Hepatocyte (in vitro differentiated cells): ENCODE measurements around the gene POSTN. TPM values are rescaled to one million over a fixed set of nuclear protein-coding genes. Genes with fewer than 3 reads are reported as not detected.

ENCODE experiments used
- DNase-seq: peaks from one replicate; pipeline ENCODE4 v3.0.0-alpha.2; 2016; ENCODE audit warnings: low spot score
- H2AFZ ChIP-seq: fragments of 200-600 bp; sonication (generic); 2 replicates; pipeline ENCODE4 v1.6.0; 2016; ENCODE audit warnings: antibody characterized with exemption, mild to moderate bottlenecking
- H3K27ac ChIP-seq: fragments of 200-600 bp; sonication (generic); 2 replicates; pipeline ENCODE4 v1.5.1; 2016; ENCODE audit warnings: mild to moderate bottlenecking
- H3K27me3 ChIP-seq: fragments of 200-600 bp; sonication (generic); 2 replicates; pipeline ENCODE4 v1.6.1; 2016
- H3K36me3 ChIP-seq: fragments of 200-600 bp; sonication (generic); replicated peaks from 2 replicates; pipeline ENCODE4 v1.5.1; 2016; ENCODE audit warnings: low read depth; ENCODE audit not compliant: insufficient read depth
- H3K4me1 ChIP-seq: fragments of 200-600 bp; sonication (generic); 2 replicates; pipeline ENCODE4 v1.5.1; 2016; ENCODE audit warnings: mild to moderate bottlenecking, moderate library complexity; ENCODE audit not compliant: insufficient read depth
- H3K4me2 ChIP-seq: fragments of 200-600 bp; sonication (generic); 2 replicates; pipeline ENCODE4 v1.6.0; 2016
- H3K4me3 ChIP-seq: fragments of 200-600 bp; sonication (generic); 2 replicates; pipeline ENCODE4 v1.5.1; 2016; ENCODE audit warnings: mild to moderate bottlenecking
- H3K79me2 ChIP-seq: fragments of 200-600 bp; sonication (generic); 2 replicates; pipeline ENCODE4 v1.6.0; 2017; ENCODE audit warnings: mild to moderate bottlenecking
- H3K9me2 ChIP-seq: fragments of 200-600 bp; sonication (generic); replicated peaks from 2 replicates; pipeline ENCODE4 v1.6.0; 2017; ENCODE audit warnings: mild to moderate bottlenecking; ENCODE audit not compliant: insufficient read depth
- H3K9me3 ChIP-seq: fragments of 200-600 bp; sonication (generic); 2 replicates; pipeline ENCODE4 v1.5.1; 2016; ENCODE audit warnings: low read depth, mild to moderate bottlenecking
- H4K20me1 ChIP-seq: fragments of 200-600 bp; sonication (generic); 2 replicates; pipeline ENCODE4 v1.6.0; 2016; ENCODE audit warnings: mild to moderate bottlenecking; ENCODE audit not compliant: insufficient read depth, poor library complexity, severe bottlenecking
- EZH2 ChIP-seq: fragments of 200-600 bp; sonication (generic); IDR thresholded peaks from 2 replicates; pipeline ENCODE4 v1.6.1; 2016; ENCODE audit warnings: antibody characterized with exemption, mild to moderate bottlenecking, borderline replicate concordance
- EZH2phosphoT487 ChIP-seq: fragments of 200-600 bp; sonication (generic); IDR thresholded peaks from one replicate; pipeline ENCODE4 v1.6.1; 2018; ENCODE audit warnings: antibody characterized with exemption, mild to moderate bottlenecking, low read depth, moderate library complexity; ENCODE audit not compliant: unreplicated experiment, severe bottlenecking
- WGBS: methylation state at CpG from one replicate; pipeline ENCODE4 v1.1.6; 2016; ENCODE audit warnings: low lambda C conversion rate; ENCODE audit errors: missing lambda C conversion rate; 5-methylcytosine and 5-hydroxymethylcytosine counted together
- polyA plus RNA-seq: library from polyadenylated mRNA; unstranded; fragments of >200 nt; fragmentation: Nextera tagmentation; extraction: Ambion mirVana; gene quantifications from 2 replicates; pipeline ENCODE4 v1.2.1, GENCODE V29; 2016
- total RNA-seq: library from RNA; depleted of rRNA; stranded (reverse); fragments of >200 nt; gene quantifications from 2 replicates; pipeline ENCODE4 v1.2.3, GENCODE V29; 2014
- TF ChIP-seq, protein P1 (sequence below): fragments of 200-600 bp; sonication (generic); IDR thresholded peaks from 2 replicates; pipeline ENCODE4 v1.5.1; 2016; ENCODE audit warnings: antibody characterized with exemption, mild to moderate bottlenecking; ENCODE audit not compliant: poor library complexity

POSTN gene
- total and polyA plus RNA-seq, 2 experiments from 2014 or later: 179 to 233 TPM

DNA sequence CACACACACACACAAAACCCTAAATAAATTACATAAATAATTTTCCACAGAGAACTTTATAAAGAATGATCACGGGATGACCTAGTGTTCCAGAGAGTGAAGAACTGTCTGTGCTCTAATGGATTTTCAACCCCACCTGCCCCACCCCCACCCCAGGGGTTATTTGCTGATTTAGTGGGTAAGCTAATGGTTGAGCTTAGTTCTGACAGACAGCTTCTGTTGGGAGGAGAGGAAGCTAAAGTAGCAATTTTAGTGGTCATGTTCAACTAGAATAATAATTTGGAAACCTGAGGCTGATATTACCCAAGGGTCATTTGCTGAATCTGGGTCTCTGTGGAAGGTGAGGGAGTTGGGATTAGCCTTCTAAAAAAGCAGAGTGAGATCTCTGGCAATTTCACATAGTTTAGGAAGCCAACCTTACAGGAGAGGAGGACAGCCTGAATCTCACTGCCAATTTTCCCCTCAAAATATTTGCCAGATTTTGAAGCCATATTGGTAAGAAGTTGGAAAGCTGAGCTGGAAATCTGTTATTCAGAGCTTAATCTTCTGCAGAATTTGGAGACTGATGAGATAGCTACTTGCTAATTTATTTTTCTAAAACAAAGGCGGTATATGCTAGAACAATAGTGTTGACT is 68.7 kb downstream of the POSTN start:
- no peaks in the 10 kb centered on the region for H4K20me1 ChIP-seq
- TF ChIP-seq EZH2phosphoT487 (no peak), EZH2 (no peak)
- TF ChIP-seq, protein P1, sequence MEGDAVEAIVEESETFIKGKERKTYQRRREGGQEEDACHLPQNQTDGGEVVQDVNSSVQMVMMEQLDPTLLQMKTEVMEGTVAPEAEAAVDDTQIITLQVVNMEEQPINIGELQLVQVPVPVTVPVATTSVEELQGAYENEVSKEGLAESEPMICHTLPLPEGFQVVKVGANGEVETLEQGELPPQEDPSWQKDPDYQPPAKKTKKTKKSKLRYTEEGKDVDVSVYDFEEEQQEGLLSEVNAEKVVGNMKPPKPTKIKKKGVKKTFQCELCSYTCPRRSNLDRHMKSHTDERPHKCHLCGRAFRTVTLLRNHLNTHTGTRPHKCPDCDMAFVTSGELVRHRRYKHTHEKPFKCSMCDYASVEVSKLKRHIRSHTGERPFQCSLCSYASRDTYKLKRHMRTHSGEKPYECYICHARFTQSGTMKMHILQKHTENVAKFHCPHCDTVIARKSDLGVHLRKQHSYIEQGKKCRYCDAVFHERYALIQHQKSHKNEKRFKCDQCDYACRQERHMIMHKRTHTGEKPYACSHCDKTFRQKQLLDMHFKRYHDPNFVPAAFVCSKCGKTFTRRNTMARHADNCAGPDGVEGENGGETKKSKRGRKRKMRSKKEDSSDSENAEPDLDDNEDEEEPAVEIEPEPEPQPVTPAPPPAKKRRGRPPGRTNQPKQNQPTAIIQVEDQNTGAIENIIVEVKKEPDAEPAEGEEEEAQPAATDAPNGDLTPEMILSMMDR: no peak
- no peak overlapping the region for H3K4me2 ChIP-seq
- H2AFZ ChIP-seq: no peak overlapping the region
- H3K4me1 ChIP-seq: no peaks in the 10 kb centered on the region
- no peak overlapping the region for H3K27ac ChIP-seq
- H3K27me3 ChIP-seq: no peaks in the 10 kb centered on the region
- DNase-seq: no peak
- no peak overlapping the region for H3K4me3 ChIP-seq
- no peaks in the 10 kb centered on the region for H3K9me2 ChIP-seq
- H3K36me3 ChIP-seq: no peaks in the 10 kb centered on the region
- no peaks in the 10 kb centered on the region for H3K79me2 ChIP-seq
- WGBS: 71% methylated on average over 2 of the region's 2 CpGs
- no peaks in the 10 kb centered on the region for H3K9me3 ChIP-seq

DNA sequence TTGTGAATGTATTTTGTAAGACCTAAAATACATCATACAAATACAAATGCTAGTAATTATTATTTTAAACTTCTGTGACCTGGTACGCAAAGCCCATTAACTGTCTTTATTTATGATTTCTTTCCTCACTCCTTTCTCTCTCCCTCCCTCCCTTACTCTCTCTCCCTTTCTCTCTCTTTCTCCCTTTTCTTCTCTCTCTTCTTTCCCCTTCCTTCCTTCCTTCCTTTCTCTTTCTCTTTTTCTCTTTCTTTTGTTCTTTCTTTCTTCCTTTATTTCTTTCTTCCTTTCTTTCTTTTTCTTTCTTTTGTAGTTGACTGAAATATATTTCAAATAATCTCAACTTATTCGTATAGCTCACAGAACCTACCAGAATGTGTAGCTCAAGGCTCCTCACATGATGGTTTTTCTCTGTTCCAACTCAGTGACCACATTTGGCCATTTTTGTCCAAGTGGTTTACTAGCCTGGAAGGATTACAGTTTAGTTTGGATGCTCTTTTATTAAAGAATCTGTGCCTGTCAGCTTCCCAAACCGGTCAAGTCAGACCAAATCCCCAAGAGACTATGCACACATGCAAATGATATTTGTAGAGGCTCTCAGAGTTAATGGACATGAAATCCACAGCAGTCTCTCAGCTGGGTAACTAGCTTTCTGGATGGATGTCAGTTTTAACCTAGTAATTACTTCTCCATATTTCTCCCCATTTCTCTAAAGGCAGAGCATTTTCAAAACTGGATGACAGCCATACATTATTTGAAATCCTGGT is 71.7 kb downstream of the POSTN start:
- H2AFZ ChIP-seq: no peak overlapping the region

DNA sequence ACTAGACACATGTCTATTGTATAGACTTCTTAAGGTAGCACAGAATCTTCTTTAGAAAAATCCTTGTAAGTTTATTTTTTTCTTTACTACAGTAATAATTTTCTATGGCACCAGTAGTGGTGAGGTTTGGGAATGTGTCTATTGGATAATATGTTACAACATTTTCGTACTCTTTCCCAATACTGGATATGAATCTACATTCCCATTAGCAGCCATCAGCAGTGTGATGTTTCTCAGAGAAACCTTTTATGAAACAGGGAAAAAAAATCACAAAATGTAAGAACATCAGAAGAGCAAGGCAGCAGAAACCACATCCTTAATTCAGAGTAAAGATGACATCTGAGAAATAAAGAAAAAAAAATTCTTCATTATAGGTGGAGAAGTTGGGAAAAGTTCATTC is 83.3 kb downstream of the POSTN start:
- no peak for DNase-seq
- H3K4me1 ChIP-seq: no peaks in the 10 kb centered on the region
- no peak overlapping the region for H3K27ac ChIP-seq
- no peak overlapping the region for H3K4me3 ChIP-seq
- TF ChIP-seq EZH2phosphoT487 (no peak), EZH2 (no peak)
- TF ChIP-seq, protein P1: no peak
- H2AFZ ChIP-seq: no peak overlapping the region
- no peaks in the 10 kb centered on the region for H4K20me1 ChIP-seq
- no peaks in the 10 kb centered on the region for H3K79me2 ChIP-seq
- H3K27me3 ChIP-seq: no peaks in the 10 kb centered on the region
- H3K9me3 ChIP-seq: no peaks in the 10 kb centered on the region
- H3K9me2 ChIP-seq: no peaks in the 10 kb centered on the region
- no peaks in the 10 kb centered on the region for H3K36me3 ChIP-seq
- WGBS: 95% methylated on average over 1 of the region's 1 CpG
- H3K4me2 ChIP-seq: no peak overlapping the region

More for the DNA sequence above, 71.7 kb downstream of the POSTN start:
- Histone ChIP-seq H3K4me1 (no peaks in the 10 kb centered on the region), H3K9me3 (no peaks in the 10 kb centered on the region), H3K9me2 (no peaks in the 10 kb centered on the region), H4K20me1 (no peaks in the 10 kb centered on the region), H3K27me3 (no peaks in the 10 kb centered on the region), H3K36me3 (no peaks in the 10 kb centered on the region), H3K4me2 (no peak overlapping the region), H3K79me2 (no peaks in the 10 kb centered on the region), H3K4me3 (no peak overlapping the region), H3K27ac (no peak overlapping the region)
- TF ChIP-seq, protein P1: no peak
- no peak for TF ChIP-seq EZH2phosphoT487
- TF ChIP-seq EZH2: no peak
- 66% methylated on average over 3 of the region's 3 CpGs for WGBS
- DNase-seq: no peak
